NCI-H2196 treated with DMSO at 0.1 percent for 48 hours (cell line): ENCODE measurements around the gene FABP6.
"Not testable (repeated sequence)": the region's sequence is repeated elsewhere in the genome, so short reads cannot be mapped to it uniquely, and the experiment has no call there.

Source experiments
- DNase-seq: peaks from one replicate; lab custom pipeline; 2025; ENCODE audit not compliant: unreplicated experiment; lab: John Stamatoyannopoulos, UW

Gene FABP6

DNA sequence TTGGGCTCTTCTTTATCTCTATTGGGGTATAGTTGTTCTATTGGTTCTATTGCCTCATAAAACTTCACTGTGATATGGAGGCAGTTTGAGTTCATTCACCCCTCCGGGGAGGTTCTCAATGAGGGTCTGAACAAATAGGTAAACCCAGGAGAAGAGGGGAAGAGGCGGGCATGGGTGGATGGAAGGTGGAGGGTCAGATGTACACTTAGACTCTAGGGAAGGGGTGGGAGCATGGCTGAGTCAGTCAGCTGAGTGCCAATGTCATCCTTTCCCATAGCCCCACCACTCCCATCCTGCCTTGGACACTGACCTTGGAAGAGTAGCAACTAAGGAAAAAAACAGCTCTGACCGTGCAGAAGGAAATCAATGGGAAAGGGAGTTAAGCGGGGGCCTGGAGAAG lies 9.9 kb upstream of the FABP6 start:
- DNase-seq = no peak

DNA sequence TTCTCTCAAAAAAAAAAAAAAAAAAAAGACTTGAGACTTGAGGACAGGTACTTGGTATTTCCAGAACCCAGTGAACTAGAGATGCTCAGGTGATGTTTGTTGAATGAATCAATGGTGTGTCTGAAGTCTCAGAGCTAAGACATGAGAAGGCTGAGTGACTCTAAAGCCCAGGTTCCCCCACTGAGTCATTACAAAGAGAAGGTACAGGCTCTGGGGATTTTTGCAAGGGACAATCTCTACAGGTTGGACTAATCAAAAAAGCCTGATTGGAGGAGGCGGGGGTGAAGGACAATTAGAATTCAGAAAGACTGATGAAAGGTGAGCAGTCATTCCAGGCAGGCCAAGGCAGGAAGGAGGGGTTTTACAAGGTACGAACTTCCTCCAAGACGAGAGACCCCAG lies 8.2 kb upstream of the FABP6 start:
- DNase-seq = no peak

DNA sequence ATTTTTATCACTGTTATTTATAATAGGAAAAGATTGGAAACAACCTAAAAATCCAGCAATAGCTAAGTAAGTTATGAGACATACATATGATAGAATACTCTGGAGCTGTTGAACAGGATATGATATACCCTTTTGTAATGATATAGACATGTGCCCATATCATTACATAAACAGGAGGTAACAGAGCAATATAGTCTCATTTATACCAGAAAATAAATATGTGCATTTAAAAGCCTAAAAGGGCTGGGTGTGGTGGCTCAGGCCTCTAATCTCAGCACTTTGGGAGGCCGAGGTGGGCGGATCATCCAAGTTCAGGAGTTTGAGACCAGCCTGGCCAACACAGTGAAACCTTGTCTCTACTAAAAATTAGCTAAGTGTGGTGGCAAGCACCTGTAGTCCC lies 2.3 kb upstream of the FABP6 start:
- DNase-seq = no peak

DNA sequence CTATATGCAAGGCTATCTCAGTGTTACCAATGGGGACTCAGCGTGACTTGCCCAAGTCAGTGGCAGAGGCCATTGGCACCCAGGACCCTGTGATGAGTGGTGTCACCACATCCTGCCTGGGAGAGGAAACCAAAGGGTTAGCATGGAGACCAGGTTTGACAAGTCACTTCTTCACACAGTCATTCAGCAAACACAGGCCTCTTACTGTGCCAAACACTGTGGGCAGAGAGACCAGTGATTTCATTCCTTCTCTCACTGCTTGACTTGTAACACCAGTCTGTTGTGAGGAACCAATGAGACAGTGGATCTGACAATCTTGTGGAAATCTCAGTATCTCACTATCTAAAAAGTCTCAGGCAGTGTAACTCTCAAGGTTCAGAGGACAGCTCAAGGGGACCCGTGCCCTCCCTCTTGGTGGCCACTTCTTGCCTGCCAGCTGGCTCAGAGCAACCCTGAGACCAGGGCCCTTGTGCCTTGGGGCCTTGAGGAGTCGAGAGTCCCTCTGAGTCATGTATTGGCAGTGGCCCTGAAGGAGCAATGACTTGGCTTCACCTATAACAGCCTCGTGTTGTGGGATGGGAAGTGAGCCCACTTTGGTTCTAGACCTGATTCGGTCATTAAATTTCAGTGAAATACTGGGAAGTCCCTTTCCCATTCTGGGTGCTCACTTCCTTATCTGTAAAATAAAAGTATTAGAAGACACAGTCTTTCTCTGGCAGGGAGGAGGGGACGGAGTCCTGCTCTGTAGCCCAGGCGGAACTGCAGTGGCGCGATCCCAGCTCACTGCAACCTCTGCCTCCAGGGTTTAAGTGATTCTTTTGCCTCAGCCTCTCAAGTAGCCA lies 1.6 kb downstream of the FABP6 start:
- no peak for DNase-seq

DNA sequence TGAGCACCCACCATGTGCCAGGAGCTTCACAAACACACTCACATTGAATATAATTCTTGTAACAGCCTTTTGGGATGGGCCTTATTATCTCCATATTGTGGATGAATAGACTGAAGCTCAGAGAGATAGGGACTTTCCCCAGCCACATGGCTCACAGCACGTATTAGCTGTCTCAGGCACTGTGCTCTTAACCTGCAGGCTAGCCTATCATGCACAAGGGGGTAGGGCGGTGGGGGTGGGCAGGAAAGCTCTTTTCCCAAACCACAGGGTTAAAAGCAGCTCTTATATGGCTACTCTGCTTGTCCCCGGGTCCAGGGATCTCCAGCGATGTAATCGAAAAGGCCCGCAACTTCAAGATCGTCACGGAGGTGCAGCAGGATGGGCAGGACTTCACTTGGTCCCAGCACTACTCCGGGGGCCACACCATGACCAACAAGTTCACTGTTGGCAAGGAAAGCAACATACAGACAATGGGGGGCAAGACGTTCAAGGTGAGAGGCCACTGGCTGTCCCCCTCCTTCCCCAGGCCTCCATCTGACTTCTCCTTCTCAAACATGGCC lies 2.6 kb downstream of the FABP6 start:
- DNase-seq = no peak

DNA sequence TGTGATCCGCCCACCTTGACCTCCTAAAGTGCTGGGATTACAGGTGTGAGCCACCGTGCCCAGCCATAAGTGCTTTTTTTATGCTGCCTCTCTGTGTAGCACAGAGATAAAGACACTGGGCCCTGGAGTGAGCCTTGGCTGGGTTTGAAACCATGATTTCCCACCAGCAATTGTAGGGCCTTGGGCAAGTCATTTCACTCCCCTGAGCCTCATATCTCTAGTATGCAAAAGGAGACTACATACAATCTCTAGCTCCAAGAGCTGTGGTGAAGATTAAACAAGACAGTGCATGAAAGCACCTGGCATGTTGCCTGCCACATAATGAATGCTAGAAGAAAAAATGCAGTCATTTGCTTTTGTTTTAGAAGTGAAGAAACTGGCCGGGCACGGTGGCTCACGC lies 3.9 kb downstream of the FABP6 start:
- no peak for DNase-seq

DNA sequence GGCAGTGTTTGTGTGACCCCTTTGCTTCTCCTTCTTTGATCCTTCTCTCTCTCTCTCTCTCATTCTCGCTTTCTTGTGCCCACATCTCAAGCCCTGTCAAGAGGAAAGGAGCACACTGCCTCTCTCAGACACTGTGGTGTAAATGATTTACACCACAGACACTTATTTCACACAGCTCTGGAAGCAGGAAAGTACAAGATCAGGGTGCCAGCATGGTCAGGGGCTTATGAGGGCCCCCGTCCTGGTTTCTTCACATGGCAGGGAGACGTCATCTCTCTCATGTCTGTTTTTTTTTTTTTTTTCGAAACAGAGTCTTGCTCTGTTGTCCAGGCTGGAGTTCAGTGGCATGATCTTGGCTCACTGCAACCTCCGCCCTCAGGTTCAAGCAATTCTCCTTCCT lies 6.4 kb downstream of the FABP6 start:
- no peak for DNase-seq

DNA sequence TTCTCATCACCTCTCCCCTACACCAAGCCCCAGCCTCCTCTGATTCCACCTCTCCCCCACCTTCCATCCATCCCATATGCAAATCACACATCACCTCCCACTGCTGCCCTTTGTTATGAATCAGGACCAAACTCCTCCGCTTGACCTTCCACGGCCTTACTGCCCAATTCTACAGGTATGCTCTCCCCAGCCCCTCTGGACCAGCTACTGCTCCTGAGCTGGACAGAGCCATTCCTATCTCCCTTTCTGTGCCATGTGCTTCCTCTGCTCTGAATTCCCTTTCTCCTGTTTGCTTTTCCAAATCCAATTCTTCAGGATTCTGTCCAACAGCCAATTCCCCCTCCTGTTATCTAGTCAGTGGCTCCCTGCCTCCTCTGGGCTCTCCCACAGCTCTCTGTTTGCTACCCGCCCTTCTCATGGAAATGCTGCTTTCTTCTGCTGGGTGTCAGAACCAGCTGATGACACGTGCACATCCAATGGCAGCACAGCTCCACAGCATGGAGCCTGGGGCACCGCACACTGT lies 8.3 kb downstream of the FABP6 start:
- DNase-seq = no peak

DNA sequence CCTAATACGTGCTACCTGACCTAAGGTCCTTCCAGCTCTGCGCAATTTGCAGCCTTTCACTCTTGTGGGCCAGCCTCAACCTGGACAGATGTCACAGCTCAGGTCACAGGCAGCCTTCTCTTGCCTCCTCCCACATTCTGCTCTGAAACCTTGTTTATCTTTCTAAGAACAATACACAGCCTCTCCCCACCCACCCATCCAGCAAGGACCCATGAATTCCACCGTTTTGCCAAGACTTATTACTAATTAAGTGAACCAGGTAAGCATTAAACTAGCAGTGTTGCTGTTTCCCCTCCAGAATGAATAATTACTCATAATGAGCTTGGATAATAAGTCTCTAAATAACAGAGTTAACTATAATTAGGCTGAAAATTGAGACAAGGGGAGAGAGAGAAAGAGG lies 11.0 kb downstream of the FABP6 start:
- DNase-seq = no peak

DNA sequence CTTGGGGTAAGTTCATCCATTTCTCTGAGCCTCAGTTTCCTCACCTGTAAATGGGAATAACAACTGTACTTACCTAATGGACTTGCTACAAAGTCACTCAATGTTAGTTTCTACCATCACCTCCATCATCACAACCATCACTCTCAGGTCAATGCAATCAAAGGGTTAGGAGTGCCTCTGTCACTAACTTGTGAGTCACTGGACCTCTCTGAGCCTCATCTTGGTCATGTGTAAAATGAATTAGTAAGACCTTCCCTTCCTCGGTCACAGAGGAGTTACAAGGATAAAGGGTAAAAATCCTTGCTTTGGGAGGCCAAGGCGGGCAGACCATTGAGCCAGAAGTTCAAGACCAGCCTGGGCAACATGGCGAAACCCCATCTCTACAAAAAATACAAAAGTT lies 12.8 kb downstream of the FABP6 start:
- DNase-seq = no peak

DNA sequence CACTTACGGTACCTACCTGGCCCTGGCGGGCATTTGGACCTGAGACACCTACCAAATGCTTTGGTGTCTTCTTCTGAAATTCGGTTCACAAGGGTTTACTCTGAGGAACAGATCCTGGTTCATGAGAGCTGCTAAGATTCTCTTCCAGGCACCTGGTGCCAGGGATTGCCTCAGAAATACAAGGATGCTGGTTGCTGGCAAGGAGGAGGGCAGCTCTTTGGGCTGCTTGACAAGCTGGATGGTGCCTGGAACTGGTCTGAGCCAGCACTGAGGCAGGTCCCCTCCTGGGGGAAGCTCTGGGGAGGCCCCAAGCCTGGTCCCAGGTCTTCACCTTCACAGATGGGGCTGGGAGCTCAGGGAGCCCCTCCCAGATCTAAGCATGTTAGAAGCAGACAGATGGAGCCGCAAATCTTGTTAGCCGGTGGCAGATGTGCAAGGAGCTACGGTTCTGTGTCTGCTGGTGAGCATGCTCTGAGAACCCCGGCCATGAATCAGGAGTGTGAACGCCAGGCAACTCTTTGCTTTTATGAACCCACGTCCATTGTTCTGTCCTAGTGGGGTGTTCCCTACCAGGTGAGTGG lies 16.3 kb downstream of the FABP6 start:
- DNase-seq = no peak

DNA sequence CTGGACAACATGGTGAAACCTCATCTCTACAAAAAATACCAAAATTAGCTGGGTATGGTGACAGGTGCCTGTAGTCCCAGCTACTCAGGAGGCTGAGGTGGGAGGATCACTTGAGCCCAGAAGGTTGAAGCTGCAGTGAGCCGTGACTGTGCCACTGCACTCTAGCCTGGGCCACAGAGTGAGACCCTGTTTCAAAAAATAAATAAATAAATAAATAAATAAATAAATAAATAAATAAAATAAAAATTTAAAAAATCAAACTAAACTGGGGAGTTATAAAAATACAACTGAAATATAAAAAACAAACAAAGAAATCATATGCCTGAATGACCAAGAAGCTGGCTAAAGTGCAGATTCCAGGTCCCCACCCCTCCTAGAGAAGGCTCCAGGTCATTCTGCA lies 20.3 kb downstream of the FABP6 start:
- not testable (repeated sequence) for DNase-seq

DNA sequence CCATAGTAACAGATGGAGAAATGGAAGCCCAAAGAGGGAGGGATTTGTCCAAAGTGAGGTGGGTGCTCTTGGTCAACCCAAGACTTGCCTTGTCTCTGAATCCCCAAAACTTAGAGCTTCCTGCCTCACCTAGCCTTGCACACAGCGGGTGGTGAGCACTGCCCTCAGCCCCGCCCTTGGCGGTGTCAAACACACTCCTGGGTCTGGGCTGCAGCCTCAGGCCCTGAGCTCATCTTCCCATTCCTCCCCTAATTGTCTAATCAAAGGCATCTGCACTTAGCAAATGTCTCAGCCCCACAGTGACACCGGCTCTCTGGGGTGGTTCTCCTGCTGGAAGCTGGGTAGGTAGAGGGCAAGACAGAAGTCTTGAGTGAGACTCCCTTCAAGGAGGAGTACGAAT lies 20.9 kb downstream of the FABP6 start:
- no peak for DNase-seq

DNA sequence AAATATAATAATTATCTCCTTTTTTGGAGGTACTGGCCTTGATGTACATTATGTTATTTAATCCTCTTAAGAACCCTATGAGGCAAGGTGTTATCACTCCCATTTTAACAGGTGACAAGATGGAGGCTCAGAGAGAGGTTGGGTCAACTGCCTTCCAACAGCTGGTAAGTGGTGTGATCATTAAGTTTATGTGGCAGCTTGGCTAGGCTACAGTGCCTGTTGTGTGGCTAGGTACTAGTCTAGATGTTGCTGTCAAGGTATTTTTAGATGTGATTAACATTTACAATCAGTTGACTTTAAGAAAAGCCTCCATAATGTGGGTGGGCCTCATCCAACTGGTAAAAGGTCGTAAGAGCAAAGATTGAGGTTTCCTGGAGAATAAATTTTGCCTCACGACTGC lies 21.5 kb downstream of the FABP6 start:
- DNase-seq = no peak

DNA sequence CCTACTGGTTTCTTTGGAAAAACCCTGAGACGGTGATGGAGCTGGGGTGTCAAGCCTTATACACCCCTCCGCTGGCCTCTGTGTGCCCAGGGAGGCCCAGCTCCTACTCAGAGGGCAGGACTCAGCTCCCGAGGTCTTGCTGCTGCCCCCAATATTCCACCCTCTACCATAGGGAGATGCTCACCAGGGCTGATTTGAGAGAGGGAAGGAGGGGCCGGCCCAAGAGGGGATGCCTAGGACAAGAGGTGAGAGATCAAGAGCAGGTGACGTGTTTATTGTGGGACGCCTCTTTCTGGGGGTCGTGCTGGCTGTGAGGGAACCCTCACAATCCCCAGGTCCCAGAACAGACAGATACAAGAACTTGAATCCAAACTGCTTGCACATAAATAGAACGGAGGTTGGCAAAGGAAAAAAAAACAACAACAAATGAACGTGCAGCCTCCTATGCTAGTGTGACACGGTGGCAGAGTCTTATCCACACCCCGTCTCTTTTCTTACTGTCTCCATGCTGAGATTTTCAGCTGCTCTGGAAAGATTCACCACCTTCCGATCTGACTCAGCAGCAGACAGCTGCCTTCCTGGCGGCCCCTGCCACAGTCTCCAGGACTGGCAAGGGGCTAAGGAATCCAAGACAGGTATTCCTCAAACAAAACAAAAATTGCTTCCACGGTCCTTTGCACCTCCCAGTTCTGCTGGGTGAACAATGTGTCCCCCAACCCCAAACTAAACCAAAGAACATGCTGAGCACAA lies 22.3 kb downstream of the FABP6 start:
- DNase-seq = no peak

DNA sequence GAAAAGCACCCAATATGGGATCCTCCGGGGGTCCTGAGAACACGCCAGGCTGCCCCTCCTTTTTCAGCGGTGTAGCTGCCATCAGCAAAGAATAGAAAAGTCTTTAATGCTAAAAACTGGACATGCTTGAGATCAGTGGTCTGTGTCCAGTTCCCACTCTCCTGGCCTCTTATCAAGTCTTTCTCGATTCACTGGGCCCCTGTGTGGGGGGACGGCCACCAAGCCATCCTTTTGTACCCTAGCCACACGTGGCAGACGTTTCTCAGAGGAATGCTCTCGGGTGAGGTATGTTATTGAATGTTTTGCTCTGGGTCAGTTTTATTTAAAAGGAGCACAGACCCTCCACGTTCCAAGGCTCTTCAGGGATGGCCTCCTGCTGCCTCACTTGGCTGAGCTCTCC lies 23.6 kb downstream of the FABP6 start:
- DNase-seq = no peak

DNA sequence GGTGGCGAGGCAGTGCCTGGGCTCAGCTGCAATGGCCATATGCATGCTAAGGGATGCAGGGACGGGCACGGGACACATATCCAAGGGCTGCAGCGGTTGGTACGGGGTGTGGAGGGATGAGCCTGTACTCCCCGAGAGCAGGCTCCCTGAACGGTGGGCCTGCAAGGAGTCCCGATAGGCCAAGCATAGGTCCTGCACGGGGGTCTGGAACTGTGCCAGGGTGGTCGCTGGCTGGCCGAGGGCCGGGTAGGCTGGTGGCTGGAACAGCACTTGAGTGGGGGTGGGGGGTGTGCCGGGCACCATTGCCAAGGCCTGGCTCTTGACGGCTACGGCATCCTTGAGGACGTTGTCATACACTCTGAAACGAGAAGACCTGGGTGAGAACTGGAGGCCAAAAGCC lies 24.1 kb downstream of the FABP6 start:
- no peak for DNase-seq

DNA sequence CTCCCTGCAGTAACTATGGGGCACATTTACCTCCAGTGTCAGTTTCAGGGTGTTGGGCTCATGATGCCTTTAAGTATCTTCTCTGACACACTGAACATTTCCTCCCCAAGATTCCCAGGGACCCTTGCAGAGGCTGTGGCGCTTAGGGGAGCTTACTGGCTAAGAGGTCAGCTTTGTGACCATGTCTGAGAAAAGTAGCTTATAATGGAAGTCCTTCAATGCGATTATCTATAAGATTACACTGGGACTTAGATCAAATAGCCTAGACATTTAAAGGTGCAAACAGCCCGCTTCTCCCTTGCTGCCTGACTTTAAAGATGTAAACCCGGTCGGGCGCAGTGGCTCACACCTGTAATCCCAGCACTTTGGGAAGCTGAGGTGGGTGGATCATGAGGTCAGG lies 25.4 kb downstream of the FABP6 start:
- DNase-seq = no peak

DNA sequence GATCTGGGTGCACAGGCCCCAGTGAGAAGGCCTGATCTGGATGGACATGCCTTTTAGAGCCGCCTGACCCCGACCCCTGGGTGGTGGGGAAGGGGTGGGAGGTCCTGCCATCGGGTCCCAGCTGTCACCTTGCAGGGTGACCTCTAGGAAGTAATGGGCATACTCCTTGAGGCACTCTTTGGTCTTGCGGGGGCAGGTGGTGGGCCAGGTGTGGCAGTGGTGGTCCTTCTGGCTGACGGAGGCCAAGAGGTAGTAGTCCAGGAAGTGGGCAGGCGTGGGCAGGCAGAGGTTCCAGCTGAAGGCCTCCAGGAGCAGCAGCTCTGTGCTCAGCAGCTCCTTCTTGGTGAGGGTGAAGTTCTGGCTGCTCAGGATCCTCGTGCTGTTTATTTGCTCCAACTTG lies 30.0 kb downstream of the FABP6 start:
- DNase-seq = no peak

DNA sequence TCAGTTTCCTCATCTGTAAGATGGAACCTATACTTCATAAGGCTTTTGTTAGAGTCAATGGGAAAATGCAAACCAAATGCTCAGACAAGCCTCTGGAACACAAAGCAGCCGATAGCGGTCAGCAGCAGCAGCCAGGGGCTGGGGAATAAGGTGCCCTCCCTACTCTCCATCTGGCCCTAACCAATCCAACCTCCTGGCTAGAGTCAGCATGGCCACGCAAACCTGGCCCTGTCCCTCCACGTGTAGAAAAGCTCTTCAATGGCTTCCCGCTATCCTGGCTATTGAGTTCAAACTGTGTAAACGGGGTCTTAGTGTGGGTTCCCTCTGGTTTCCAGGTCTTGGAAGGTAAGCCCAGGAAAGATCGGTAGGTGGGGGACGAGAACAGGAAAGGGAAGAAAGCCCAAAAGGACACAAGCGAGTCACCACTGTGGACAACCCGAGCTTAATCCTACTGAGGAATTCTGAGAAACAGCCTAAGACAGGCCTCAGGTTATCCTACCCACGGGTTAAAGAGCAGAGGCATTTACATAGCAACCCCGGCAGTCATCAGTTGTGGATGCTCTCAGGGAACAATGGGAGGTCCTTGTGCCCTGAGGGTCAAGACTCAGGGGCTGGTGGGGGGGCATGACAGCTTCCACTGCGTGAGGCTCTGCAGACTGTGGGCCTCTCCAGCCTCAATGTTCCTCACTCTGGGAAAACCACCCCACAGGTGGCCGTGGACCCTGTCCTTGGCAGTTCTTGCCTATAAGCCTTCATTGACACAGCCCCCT lies 30.9 kb downstream of the FABP6 start:
- no peak for DNase-seq
